Medulla oblongata (tissue), 1 donor: ENCODE data around the gene STIMATE.

ENCODE experiments used
- DNase-seq: peaks from one replicate; pipeline ENCODE4 v3.0.0-alpha.2; 2015; ENCODE audit errors: extremely low spot score

STIMATE gene

GRCh38 chr3:52791928-52792327, 105.4 kb downstream of the STIMATE start:
- DNase-seq = no peak

GRCh38 chr3:52791366-52791765, 106.0 kb downstream of the STIMATE start:
- no peak for DNase-seq

- DNase-seq = no peak
These were observed 106.6 kb downstream of the STIMATE start for GRCh38 chr3:52790741-52791140.

- no peak for DNase-seq
These were observed 107.0 kb downstream of the STIMATE start for GRCh38 chr3:52790337-52790736.

- DNase-seq = no peak
These were observed 107.7 kb downstream of the STIMATE start for GRCh38 chr3:52789746-52790040.

GRCh38 chr3:52788890-52789745, 108.2 kb downstream of the STIMATE start:
- no peak for DNase-seq

- peak; percentile 6 for DNase-seq
These were observed 109.4 kb downstream of the STIMATE start for GRCh38 chr3:52787672-52788625.

GRCh38 chr3:52787246-52787645, 110.1 kb downstream of the STIMATE start:
- DNase-seq = no peak
